Neural progenitor cell (in vitro differentiated cells): ENCODE results near the gene PMEPA1.

ENCODE experiments used
- EZH2phosphoT487 ChIP-seq: fragments of 200-600 bp; sonication (generic); IDR thresholded peaks from 2 replicates; pipeline ENCODE4 v1.6.1; 2017; ENCODE audit warnings: antibody characterized with exemption
- TF ChIP-seq, protein P1 (sequence below): fragments of 200-600 bp; sonication (generic); IDR thresholded peaks from 2 replicates; pipeline ENCODE4 v1.5.1; 2017; ENCODE audit warnings: antibody characterized with exemption, mild to moderate bottlenecking

- TF ChIP-seq, protein P1, sequence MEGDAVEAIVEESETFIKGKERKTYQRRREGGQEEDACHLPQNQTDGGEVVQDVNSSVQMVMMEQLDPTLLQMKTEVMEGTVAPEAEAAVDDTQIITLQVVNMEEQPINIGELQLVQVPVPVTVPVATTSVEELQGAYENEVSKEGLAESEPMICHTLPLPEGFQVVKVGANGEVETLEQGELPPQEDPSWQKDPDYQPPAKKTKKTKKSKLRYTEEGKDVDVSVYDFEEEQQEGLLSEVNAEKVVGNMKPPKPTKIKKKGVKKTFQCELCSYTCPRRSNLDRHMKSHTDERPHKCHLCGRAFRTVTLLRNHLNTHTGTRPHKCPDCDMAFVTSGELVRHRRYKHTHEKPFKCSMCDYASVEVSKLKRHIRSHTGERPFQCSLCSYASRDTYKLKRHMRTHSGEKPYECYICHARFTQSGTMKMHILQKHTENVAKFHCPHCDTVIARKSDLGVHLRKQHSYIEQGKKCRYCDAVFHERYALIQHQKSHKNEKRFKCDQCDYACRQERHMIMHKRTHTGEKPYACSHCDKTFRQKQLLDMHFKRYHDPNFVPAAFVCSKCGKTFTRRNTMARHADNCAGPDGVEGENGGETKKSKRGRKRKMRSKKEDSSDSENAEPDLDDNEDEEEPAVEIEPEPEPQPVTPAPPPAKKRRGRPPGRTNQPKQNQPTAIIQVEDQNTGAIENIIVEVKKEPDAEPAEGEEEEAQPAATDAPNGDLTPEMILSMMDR, result no peak
- no peak for TF ChIP-seq EZH2phosphoT487
Observed at GRCh38 chr20:57718490-57719009, 8.7 kb upstream of the PMEPA1 start.
